Measurements from ENCODE around the gene OVOL2. TPM values are rescaled to one million over a fixed set of nuclear protein-coding genes. Genes with fewer than 3 reads are reported as not detected.

The OVOL2 gene
- total RNA-seq, 2 experiments from 2014 or later: not detected

- Histone ChIP-seq H3K4me3 (ENCODE audit: low read depth, low read length, poor library complexity, severe bottlenecking) (no peak overlapping the region), H2AFZ (ENCODE audit: low read length) (no peak overlapping the region), H3K36me3 (ENCODE audit: insufficient read depth, low read length) (peaks cover 42% of the 10 kb centered on the region), H3K9me3 (ENCODE audit: low read length) (no peaks in the 10 kb centered on the region), H3K27ac (ENCODE audit: low read depth, low read length, poor library complexity, severe bottlenecking) (peak overlapping the region; percentile 23), H3K4me1 (ENCODE audit: insufficient read depth, low read length, poor library complexity, severe bottlenecking) (peaks cover 14% of the 10 kb centered on the region), H4K20me1 (ENCODE audit: insufficient read depth, low read length) (no peaks in the 10 kb centered on the region), H3K4me2 (ENCODE audit: low read length) (peak overlapping the region; percentile 3; the same call in 1 of the 2 replicates), H3K79me2 (ENCODE audit: insufficient read depth, low read depth, low read length) (peaks cover 2% of the 10 kb centered on the region; the same call in 1 of the 2 replicates), H3K9me2 (ENCODE audit: insufficient read depth, low read length) (no peaks in the 10 kb centered on the region)
- intact Hi-C loops (cut with micrococcal nuclease; ENCODE audit: unreplicated experiment): no loop called here
- POLR2A ChIA-PET: interaction anchor here (0.6 to 1.6 kb wide), 8 partner anchors 9 to 286 kb away, joined by 3 to 4 read pairs (median 3); no protein-coding TSS in a partner anchor
- TF ChIP-seq EZH2phosphoT487 (IDR thresholded peaks at IDR 0.05; ENCODE audit: borderline replicate concordance, low read depth, low read length) (no peak), CTCF (conservative IDR thresholded peaks at IDR 0.05; ENCODE audit: low read length) (no peak)
- CTCF ChIA-PET (ENCODE audit: unreplicated experiment): interaction anchor here (0.6 kb wide), 1 partner anchor 474 kb away, joined by 3 read pairs; no protein-coding TSS in a partner anchor
- no TSS peak for BruUV-seq (replicated peaks)
- no peak for DNase-seq (ENCODE audit: low spot score)
Measured at GRCh38 chr20:17992847-17993513, 64.7 kb downstream of the OVOL2 start.

GRCh38 chr20:17992224-17992637 is 65.5 kb downstream of the OVOL2 start:
- no TSS peak for BruUV-seq (replicated peaks)
- H3K79me2 ChIP-seq (ENCODE audit: insufficient read depth, low read depth, low read length): peaks cover 10% of the 10 kb centered on the region; the same call in 1 of the 2 replicates
- H2AFZ ChIP-seq (ENCODE audit: low read length): no peak overlapping the region
- H3K36me3 ChIP-seq (ENCODE audit: insufficient read depth, low read length): peaks cover 50% of the 10 kb centered on the region
- H3K9me2 ChIP-seq (ENCODE audit: insufficient read depth, low read length): no peaks in the 10 kb centered on the region
- H3K4me2 ChIP-seq (ENCODE audit: low read length): no peak overlapping the region
- CTCF ChIA-PET (ENCODE audit: unreplicated experiment): no interaction called here
- H3K4me3 ChIP-seq (ENCODE audit: low read depth, low read length, poor library complexity, severe bottlenecking): no peak overlapping the region
- POLR2A ChIA-PET: interaction anchor here (0.6 to 1.6 kb wide), 3 partner anchors 34 to 197 kb away, joined by 3 read pairs; no protein-coding TSS in a partner anchor
- H4K20me1 ChIP-seq (ENCODE audit: insufficient read depth, low read length): no peaks in the 10 kb centered on the region
- H3K9me3 ChIP-seq (ENCODE audit: low read length): no peaks in the 10 kb centered on the region
- DNase-seq (ENCODE audit: low spot score): no peak
- intact Hi-C loops (cut with micrococcal nuclease; ENCODE audit: unreplicated experiment): no loop called here
- peaks cover 14% of the 10 kb centered on the region for H3K4me1 ChIP-seq (ENCODE audit: insufficient read depth, low read length, poor library complexity, severe bottlenecking)
- no peak for TF ChIP-seq EZH2phosphoT487 (IDR thresholded peaks at IDR 0.05; ENCODE audit: borderline replicate concordance, low read depth, low read length)
- no peak for TF ChIP-seq CTCF (conservative IDR thresholded peaks at IDR 0.05; ENCODE audit: low read length)
- H3K27ac ChIP-seq (ENCODE audit: low read depth, low read length, poor library complexity, severe bottlenecking): peak overlapping the region; percentile 6
